Urinary bladder (tissue), 4 donors: Measurements from ENCODE around the gene MRPL55. TPM values are rescaled to one million over a fixed set of nuclear protein-coding genes. Genes with fewer than 3 reads are reported as not detected.

Experiments used
- DNase-seq: peaks from one replicate; pipeline ENCODE4 v3.0.0-alpha.2; 2015; ENCODE audit errors: extremely low spot score
- H3K27ac ChIP-seq: one replicate; pipeline ENCODE4 v1.5.1; 2013; ENCODE audit warnings: low read depth, mild to moderate bottlenecking, moderate library complexity
- H3K36me3 ChIP-seq: one replicate; pipeline ENCODE4 v1.6.1; 2013; ENCODE audit warnings: mild to moderate bottlenecking, moderate library complexity; ENCODE audit not compliant: insufficient read depth
- H3K4me1 ChIP-seq: one replicate; pipeline ENCODE4 v1.6.1; 2013; ENCODE audit warnings: mild to moderate bottlenecking, moderate library complexity; ENCODE audit not compliant: insufficient read depth
- H3K4me3 ChIP-seq: one replicate; pipeline ENCODE4 v1.5.1; 2013; ENCODE audit warnings: low read depth, low read length
- WGBS: extraction: QIAGEN DNeasy Blood & Tissue Kit; methylation state at CpG from one replicate; pipeline ENCODE4 v1.1.7; 2013; 5-methylcytosine and 5-hydroxymethylcytosine counted together
- polyA plus RNA-seq: library from polyadenylated mRNA; stranded (reverse); fragments of 200-250 nt; gene quantifications from one replicate; pipeline ENCODE4 v1.2.3, GENCODE V29; 2013
- total RNA-seq: library from RNA; depleted of rRNA; stranded (reverse); fragments of >200 nt; gene quantifications from one replicate; pipeline ENCODE4 v1.2.3, GENCODE V29; 2014
- donor health status: healthy with polysubstance abuse.
- donor health status: healthy.

MRPL55 gene
- total and polyA plus RNA-seq, 2 donors, result 22.5 to 109 TPM

- no peak for DNase-seq
- WGBS, result 89% methylated on average over 34 of the region's 34 CpGs
- Histone ChIP-seq H3K27ac (no peak overlapping the region), H3K4me1 (no peaks in the 10 kb centered on the region), H3K4me3 (no peak overlapping the region), H3K36me3 (no peaks in the 10 kb centered on the region)
Observed at GRCh38 chr1:228097333-228098081, 11.6 kb downstream of the MRPL55 start.

GRCh38 chr1:228096416-228097332 is 12.4 kb downstream of the MRPL55 start:
- 94% methylated on average over 13 of the region's 13 CpGs for WGBS
- no peaks in the 10 kb centered on the region for H3K4me1 ChIP-seq
- no peaks in the 10 kb centered on the region for H3K36me3 ChIP-seq
- DNase-seq, result no peak
- H3K4me3 ChIP-seq, result no peak overlapping the region
- H3K27ac ChIP-seq, result no peak overlapping the region

GRCh38 chr1:228095938-228096337 is 13.2 kb downstream of the MRPL55 start:
- no peak for DNase-seq
- WGBS, result 99% methylated on average over 8 of the region's 8 CpGs
- H3K36me3 ChIP-seq, result no peaks in the 10 kb centered on the region

GRCh38 chr1:228095161-228095560 is 13.9 kb downstream of the MRPL55 start:
- Histone ChIP-seq H3K4me1 (no peaks in the 10 kb centered on the region), H3K36me3 (no peaks in the 10 kb centered on the region), H3K27ac (no peak overlapping the region), H3K4me3 (no peak overlapping the region)
- 100% methylated on average over 4 of the region's 4 CpGs for WGBS
- no peak for DNase-seq

More at GRCh38 chr1:228095938-228096337, 13.2 kb downstream of the MRPL55 start:
- no peak overlapping the region for H3K27ac ChIP-seq
- H3K4me3 ChIP-seq, result no peak overlapping the region
- no peaks in the 10 kb centered on the region for H3K4me1 ChIP-seq

- Histone ChIP-seq H3K4me3 (no peak overlapping the region), H3K4me1 (no peaks in the 10 kb centered on the region), H3K36me3 (no peaks in the 10 kb centered on the region), H3K27ac (no peak overlapping the region)
- 86% methylated on average over 13 of the region's 13 CpGs for WGBS
- DNase-seq, result no peak
Observed at GRCh38 chr1:228094432-228095016, 14.6 kb downstream of the MRPL55 start.

- DNase-seq, result peak; percentile 69
- Histone ChIP-seq H3K4me1 (peaks cover 5% of the 10 kb centered on the region), H3K36me3 (no peaks in the 10 kb centered on the region), H3K27ac (no peak overlapping the region), H3K4me3 (no peak overlapping the region)
- WGBS, result 95% methylated on average over 20 of the region's 20 CpGs
Observed at GRCh38 chr1:228093050-228093906, 15.8 kb downstream of the MRPL55 start.

- Histone ChIP-seq H3K27ac (no peak overlapping the region), H3K36me3 (no peaks in the 10 kb centered on the region), H3K4me3 (no peak overlapping the region), H3K4me1 (peaks cover 7% of the 10 kb centered on the region)
- no peak for DNase-seq
- 85% methylated on average over 11 of the region's 11 CpGs for WGBS
Observed at GRCh38 chr1:228092342-228093049, 16.6 kb downstream of the MRPL55 start.

- Histone ChIP-seq H3K4me3 (no peak overlapping the region), H3K27ac (no peak overlapping the region), H3K36me3 (no peaks in the 10 kb centered on the region), H3K4me1 (peaks cover 7% of the 10 kb centered on the region)
- 60% methylated on average over 4 of the region's 4 CpGs for WGBS
- no peak for DNase-seq
Observed at GRCh38 chr1:228091084-228091483, 18.0 kb downstream of the MRPL55 start.

- H3K4me3 ChIP-seq, result no peak overlapping the region
- H3K36me3 ChIP-seq, result no peaks in the 10 kb centered on the region
- H3K4me1 ChIP-seq, result peaks cover 7% of the 10 kb centered on the region
- no peak for DNase-seq
- WGBS, result 31% methylated on average over 2 of the region's 2 CpGs
- H3K27ac ChIP-seq, result no peak overlapping the region
Observed at GRCh38 chr1:228090613-228091081, 18.5 kb downstream of the MRPL55 start.

GRCh38 chr1:228089519-228090380 is 19.3 kb downstream of the MRPL55 start:
- Histone ChIP-seq H3K4me3 (no peak overlapping the region), H3K27ac (no peak overlapping the region), H3K36me3 (no peaks in the 10 kb centered on the region), H3K4me1 (peaks cover 7% of the 10 kb centered on the region)
- no peak for DNase-seq
- WGBS, result 71% methylated on average over 12 of the region's 12 CpGs

- Histone ChIP-seq H3K36me3 (no peaks in the 10 kb centered on the region), H3K4me3 (no peak overlapping the region), H3K4me1 (peaks cover 7% of the 10 kb centered on the region), H3K27ac (no peak overlapping the region)
- WGBS, result 73% methylated on average over 21 of the region's 21 CpGs
- DNase-seq, result no peak
Observed at GRCh38 chr1:228088586-228089498, 20.3 kb downstream of the MRPL55 start.
